GM23248 (cell line): ENCODE measurements around the gene NCOA7. TPM values are rescaled to one million over a fixed set of nuclear protein-coding genes. Genes with fewer than 3 reads are reported as not detected.

ENCODE experiments used
- DNase-seq: peaks from one replicate; pipeline ENCODE4 v3.0.0-alpha.2; 2015
- H2AFZ ChIP-seq: fragments of 200-600 bp; sonication (generic); 2 replicates; pipeline ENCODE4 v1.6.1; 2016; ENCODE audit warnings: antibody characterized with exemption
- H3F3A ChIP-seq: fragments of 200-600 bp; sonication (generic); 2 replicates; pipeline ENCODE4 v1.6.1; 2016; ENCODE audit warnings: mild to moderate bottlenecking, antibody characterized with exemption, mixed run types; ENCODE audit not compliant: insufficient read depth
- H3K27ac ChIP-seq: fragments of 200-600 bp; sonication (generic); 2 replicates; pipeline ENCODE4 v1.5.1; 2016; ENCODE audit warnings: mild to moderate bottlenecking
- H3K27me3 ChIP-seq: fragments of 200-600 bp; sonication (generic); replicated peaks from 2 replicates; pipeline ENCODE4 v1.6.1; 2016; ENCODE audit warnings: mild to moderate bottlenecking; ENCODE audit not compliant: insufficient read depth
- H3K36me3 ChIP-seq: fragments of 200-600 bp; sonication (generic); 2 replicates; pipeline ENCODE4 v1.6.1; 2016; ENCODE audit warnings: low read depth, mild to moderate bottlenecking
- H3K4me1 ChIP-seq: fragments of 200-600 bp; sonication (generic); 2 replicates; pipeline ENCODE4 v1.6.1; 2016; ENCODE audit warnings: mild to moderate bottlenecking; ENCODE audit not compliant: insufficient read depth
- H3K4me2 ChIP-seq: fragments of 200-600 bp; sonication (generic); one replicate; pipeline ENCODE4 v1.6.1; 2016; ENCODE audit warnings: mild to moderate bottlenecking; ENCODE audit not compliant: unreplicated experiment
- H3K4me3 ChIP-seq: fragments of 200-600 bp; sonication (generic); 2 replicates; pipeline ENCODE4 v1.5.1; 2016; ENCODE audit warnings: mild to moderate bottlenecking
- H3K79me2 ChIP-seq: fragments of 200-600 bp; sonication (generic); 2 replicates; pipeline ENCODE4 v1.6.1; 2016; ENCODE audit warnings: mild to moderate bottlenecking; ENCODE audit not compliant: insufficient read depth
- H3K9ac ChIP-seq: fragments of 200-600 bp; sonication (generic); 2 replicates; pipeline ENCODE4 v1.6.1; 2016; ENCODE audit warnings: mild to moderate bottlenecking
- H3K9me2 ChIP-seq: fragments of 200-600 bp; sonication (generic); 2 replicates; pipeline ENCODE4 v1.6.1; 2016; ENCODE audit warnings: mixed run types, mild to moderate bottlenecking, moderate library complexity; ENCODE audit not compliant: insufficient read depth
- H3K9me3 ChIP-seq: fragments of 200-600 bp; sonication (generic); one replicate; pipeline ENCODE4 v1.6.1; 2017; ENCODE audit warnings: low read depth
- H4K20me1 ChIP-seq: fragments of 200-600 bp; sonication (generic); 2 replicates; pipeline ENCODE4 v1.6.0; 2016; ENCODE audit not compliant: insufficient read depth
- EZH2 ChIP-seq: fragments of 200-600 bp; sonication (generic); IDR thresholded peaks from 2 replicates; pipeline ENCODE4 v1.6.1; 2018; ENCODE audit warnings: antibody characterized with exemption, mild to moderate bottlenecking; ENCODE audit not compliant: insufficient read depth, poor library complexity, severe bottlenecking
- EZH2phosphoT487 ChIP-seq: fragments of 200-600 bp; sonication (generic); IDR thresholded peaks from 2 replicates; pipeline ENCODE4 v1.6.1; 2018; ENCODE audit warnings: antibody characterized with exemption, moderate library complexity, mild to moderate bottlenecking, low read depth; ENCODE audit not compliant: insufficient read depth
- WGBS, 2 experiments: methylation state at CpG; one replicate each; pipeline ENCODE4 v1.1.6; 2015 to 2017; ENCODE audit warnings: low lambda C conversion rate in 2 of 2, low coverage in 1 of 2; ENCODE audit errors: missing lambda C conversion rate in 2 of 2; 5-methylcytosine and 5-hydroxymethylcytosine counted together
- in situ Hi-C: fragments of 300-500 bp; cut with MboI; formaldehyde crosslinking; loops from 2 replicates; pipeline ENCODE4 v1.15.0; 2020
- polyA plus RNA-seq: library from polyadenylated mRNA; unstranded; fragments of >200 nt; fragmentation: Nextera tagmentation; extraction: Ambion mirVana; gene quantifications from 2 replicates; pipeline ENCODE4 v1.2.1, GENCODE V29; 2016
- total RNA-seq: library from RNA; depleted of rRNA; stranded (reverse); fragments of >200 nt; shearing (Covaris generic); gene quantifications from 2 replicates; pipeline ENCODE4 v1.2.3, GENCODE V29; 2014

Gene NCOA7
- total and polyA plus RNA-seq, 2 experiments from 2014 or later: 9.5 to 10.2 TPM

- no peaks in the 10 kb centered on the region for H3K36me3 ChIP-seq
- no peak for TF ChIP-seq EZH2phosphoT487
- no peak for TF ChIP-seq EZH2
- H3K9ac ChIP-seq: no peak overlapping the region
- no peak for DNase-seq
- 0 out of 2 replicates have a peak, but pooled peaks cover 12% of the 10 kb centered on the region for H3K4me1 ChIP-seq
- H3K9me3 ChIP-seq: no peaks in the 10 kb centered on the region
- in situ Hi-C loops: loop anchor here (10.0 kb wide), 1 partner anchor 654 kb away; the partner anchor contains the start of gene HDDC2
- H3F3A ChIP-seq: no peaks in the 10 kb centered on the region
- no peak overlapping the region for H3K4me2 ChIP-seq
- H3K27ac ChIP-seq: no peak overlapping the region
- H2AFZ ChIP-seq: no peak overlapping the region
- H3K4me3 ChIP-seq: no peak overlapping the region
- H3K27me3 ChIP-seq: no peaks in the 10 kb centered on the region
- peaks cover 15% of the 10 kb centered on the region; the same call in 1 of the 2 replicates for H3K79me2 ChIP-seq
- no peaks in the 10 kb centered on the region for H4K20me1 ChIP-seq
- WGBS, 2 experiments: 87 to 89% methylated on average over 4 of the region's 4 CpGs
- H3K9me2 ChIP-seq: no peaks in the 10 kb centered on the region
These were observed 168.3 kb downstream of the NCOA7 start for GRCh38 chr6:125959041-125959440.

- Histone ChIP-seq H3K27ac (no peak overlapping the region), H3K9me3 (no peaks in the 10 kb centered on the region), H3K79me2 (peaks cover 15% of the 10 kb centered on the region), H4K20me1 (no peaks in the 10 kb centered on the region), H3F3A (no peaks in the 10 kb centered on the region), H3K36me3 (no peaks in the 10 kb centered on the region), H3K4me3 (no peak overlapping the region), H3K9ac (no peak overlapping the region), H3K27me3 (no peaks in the 10 kb centered on the region), H3K4me1 (0 out of 2 replicates have a peak, but pooled peaks cover 12% of the 10 kb centered on the region), H3K9me2 (no peaks in the 10 kb centered on the region), H3K4me2 (no peak overlapping the region), H2AFZ (no peak overlapping the region)
- no peak for TF ChIP-seq EZH2phosphoT487
- no peak for TF ChIP-seq EZH2
- no peak for DNase-seq
- in situ Hi-C loops: no loop called here
- WGBS, 2 experiments: 87 to 97% methylated on average over 3 of the region's 3 CpGs
These were observed 170.4 kb downstream of the NCOA7 start for GRCh38 chr6:125961117-125961516.

- Histone ChIP-seq H3K4me2 (no peak overlapping the region), H3K27me3 (no peaks in the 10 kb centered on the region), H3K4me3 (no peak overlapping the region), H3K79me2 (peaks cover 15% of the 10 kb centered on the region), H3K36me3 (no peaks in the 10 kb centered on the region), H3F3A (no peaks in the 10 kb centered on the region), H3K27ac (no peak overlapping the region), H2AFZ (no peak overlapping the region), H3K9me3 (no peaks in the 10 kb centered on the region), H3K9me2 (no peaks in the 10 kb centered on the region), H3K9ac (no peak overlapping the region), H4K20me1 (no peaks in the 10 kb centered on the region), H3K4me1 (0 out of 2 replicates have a peak, but pooled peaks cover 4% of the 10 kb centered on the region)
- DNase-seq: no peak
- 82 to 84% methylated on average over 8 of the region's 8 CpGs for WGBS, 2 experiments
- no peak for TF ChIP-seq EZH2phosphoT487
- TF ChIP-seq EZH2: no peak
- in situ Hi-C loops: no loop called here
These were observed 172.2 kb downstream of the NCOA7 start for GRCh38 chr6:125962900-125963497.

- no peaks in the 10 kb centered on the region for H3K9me2 ChIP-seq
- no peaks in the 10 kb centered on the region for H3K27me3 ChIP-seq
- peaks cover 7% of the 10 kb centered on the region for H3K79me2 ChIP-seq
- H3K4me3 ChIP-seq: no peak overlapping the region
- DNase-seq: no peak
- H3K36me3 ChIP-seq: no peaks in the 10 kb centered on the region
- H3K4me2 ChIP-seq: no peak overlapping the region
- H3K4me1 ChIP-seq: no peaks in the 10 kb centered on the region
- in situ Hi-C loops: no loop called here
- H3F3A ChIP-seq: no peaks in the 10 kb centered on the region
- TF ChIP-seq EZH2 (no peak), EZH2phosphoT487 (no peak)
- H3K9ac ChIP-seq: no peak overlapping the region
- no peak overlapping the region for H2AFZ ChIP-seq
- H3K9me3 ChIP-seq: no peaks in the 10 kb centered on the region
- 73 to 79% methylated on average over 2 of the region's 2 CpGs for WGBS, 2 experiments
- no peaks in the 10 kb centered on the region for H4K20me1 ChIP-seq
- H3K27ac ChIP-seq: no peak overlapping the region
These were observed 173.1 kb downstream of the NCOA7 start for GRCh38 chr6:125963817-125964216.
